GM12875 (cell line): ENCODE results near the gene ITGA6.

ENCODE experiments used
- H3K4me3 ChIP-seq: one replicate; pipeline ENCODE4 v1.5.1; 2011; ENCODE audit warnings: low read depth, low read length, control low read depth
- CTCF ChIP-seq: IDR thresholded peaks from 2 replicates; pipeline ENCODE4 v1.5.1; 2011; ENCODE audit warnings: low read depth, mild to moderate bottlenecking, control low read depth, inconsistent platforms, low read length, moderate library complexity, borderline replicate concordance; ENCODE audit not compliant: insufficient read depth

ITGA6 gene

DNA sequence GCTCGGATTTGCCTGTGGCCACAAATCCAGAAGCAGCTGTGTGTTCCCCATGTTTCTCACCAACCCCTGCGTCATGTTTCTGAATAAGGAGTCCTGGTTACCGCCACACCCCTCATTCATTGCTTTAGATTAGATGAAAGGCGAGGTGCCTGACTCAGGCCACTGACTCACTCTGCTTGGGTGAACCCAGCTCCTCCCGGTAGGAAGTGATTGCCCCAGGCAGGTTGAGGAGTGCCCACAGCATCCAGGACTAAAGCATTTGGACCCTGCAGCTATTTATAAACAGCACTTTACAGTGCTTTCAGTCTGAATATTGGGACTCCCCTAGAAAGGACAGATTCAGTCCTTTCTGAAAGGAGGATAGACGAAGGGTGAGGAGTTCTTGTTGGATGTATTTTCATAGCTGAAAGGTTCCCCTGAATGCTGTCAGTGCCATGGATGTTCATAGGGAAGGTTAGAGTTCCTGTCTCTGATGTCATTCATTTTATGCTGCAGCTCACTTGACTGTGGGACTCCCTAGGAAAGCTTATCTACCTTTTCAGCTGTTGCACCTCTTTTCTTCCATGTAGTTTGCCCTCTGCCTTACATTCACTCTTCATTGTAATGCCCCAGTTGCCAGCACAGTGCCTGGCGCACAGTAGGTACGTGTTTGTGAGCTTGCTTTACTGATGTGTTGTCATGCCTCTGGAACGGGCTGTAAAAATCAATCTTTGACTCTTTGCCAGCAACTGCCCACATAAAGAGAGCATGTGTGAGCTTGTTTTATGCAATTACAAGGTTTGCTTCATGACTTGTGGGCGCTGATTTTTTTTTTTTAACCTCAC, 14.9 kb downstream of the ITGA6 start:
- no peak overlapping the region for H3K4me3 ChIP-seq
- no peak for TF ChIP-seq CTCF

DNA sequence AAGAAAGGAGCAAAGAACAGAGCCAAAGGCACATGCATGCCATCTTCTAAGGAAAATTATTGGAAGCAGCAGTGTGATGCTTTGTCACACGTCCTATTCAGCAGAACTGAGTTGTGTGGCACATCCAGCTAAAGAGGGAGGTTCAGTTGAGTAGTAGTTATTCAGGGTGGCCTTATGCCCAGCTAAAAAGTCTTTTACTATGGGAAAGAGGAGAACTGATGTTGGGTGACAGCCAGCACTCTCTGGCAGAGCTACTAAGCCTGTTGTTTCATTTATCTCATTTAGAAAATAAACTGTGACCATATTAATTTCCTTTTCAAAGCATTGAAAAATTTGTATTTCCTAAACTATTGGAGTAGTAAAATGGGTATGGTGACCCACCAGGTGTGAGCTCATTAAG, 18.5 kb downstream of the ITGA6 start:
- no peak for TF ChIP-seq CTCF
- H3K4me3 ChIP-seq = no peak overlapping the region

- TF ChIP-seq CTCF = no peak
- H3K4me3 ChIP-seq = no peak overlapping the region
Observed at GRCh38 chr2:172446474-172447063, 19.2 kb downstream of the ITGA6 start.

GRCh38 chr2:172447811-172448493, 20.6 kb downstream of the ITGA6 start:
- no peak for TF ChIP-seq CTCF
- no peak overlapping the region for H3K4me3 ChIP-seq

GRCh38 chr2:172448544-172449267, 21.3 kb downstream of the ITGA6 start:
- TF ChIP-seq CTCF = no peak
- no peak overlapping the region for H3K4me3 ChIP-seq

DNA sequence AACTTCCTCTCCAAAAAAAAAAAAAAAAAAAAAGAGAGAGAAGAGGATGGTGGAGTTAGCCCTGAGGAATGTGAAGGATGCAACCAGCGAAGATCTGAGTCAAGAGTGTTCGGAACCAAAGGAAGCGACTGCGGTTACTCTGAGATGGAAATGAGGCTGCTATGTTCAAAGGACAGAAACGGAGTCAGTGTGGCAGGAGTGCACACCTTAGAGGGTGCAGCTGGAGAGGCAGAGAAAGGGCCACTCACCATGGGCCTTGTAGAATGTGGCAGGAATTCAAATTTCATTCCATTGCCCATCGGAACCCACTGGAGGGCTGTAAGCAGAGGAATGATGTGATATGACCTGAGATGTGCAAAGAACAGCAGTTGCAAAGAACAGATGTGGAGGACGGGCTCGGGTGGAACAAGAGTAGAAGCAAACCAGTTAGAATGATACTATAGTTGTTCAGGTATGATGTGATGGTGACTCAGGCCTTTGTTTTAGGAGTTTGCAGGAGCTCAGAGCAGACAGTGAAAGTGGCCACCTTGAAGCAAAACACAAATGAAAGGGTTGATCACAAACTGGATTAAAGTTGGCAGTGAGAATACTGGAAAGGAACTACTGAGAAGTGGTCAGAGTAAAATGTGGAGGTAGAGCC, 22.6 kb downstream of the ITGA6 start:
- TF ChIP-seq CTCF = no peak
- no peak overlapping the region for H3K4me3 ChIP-seq
